ENCODE data around the gene NEK4.

Gene NEK4

DNA sequence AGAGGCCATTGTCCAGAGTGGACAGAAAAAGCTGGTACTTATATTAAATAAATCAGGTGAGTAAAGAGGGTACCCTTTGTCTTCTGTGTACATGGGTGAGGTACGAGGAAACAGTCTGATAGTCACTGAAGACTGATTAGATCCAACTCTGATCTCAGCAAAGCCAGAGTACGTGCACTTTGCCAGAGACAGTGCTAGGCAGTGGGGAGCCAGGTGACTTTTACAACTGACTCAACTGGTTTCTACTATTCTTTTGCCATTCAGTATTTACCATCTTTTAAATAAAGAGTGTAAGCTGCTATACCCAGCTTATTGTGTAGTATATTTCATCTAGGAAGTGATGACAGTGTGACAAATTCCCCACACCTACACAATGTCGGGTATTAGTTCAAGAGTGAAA is 81.6 kb downstream of the NEK4 start:
- no peak for DNase-seq (ENCODE audit: low read depth)
- TF ChIP-seq, protein P1, sequence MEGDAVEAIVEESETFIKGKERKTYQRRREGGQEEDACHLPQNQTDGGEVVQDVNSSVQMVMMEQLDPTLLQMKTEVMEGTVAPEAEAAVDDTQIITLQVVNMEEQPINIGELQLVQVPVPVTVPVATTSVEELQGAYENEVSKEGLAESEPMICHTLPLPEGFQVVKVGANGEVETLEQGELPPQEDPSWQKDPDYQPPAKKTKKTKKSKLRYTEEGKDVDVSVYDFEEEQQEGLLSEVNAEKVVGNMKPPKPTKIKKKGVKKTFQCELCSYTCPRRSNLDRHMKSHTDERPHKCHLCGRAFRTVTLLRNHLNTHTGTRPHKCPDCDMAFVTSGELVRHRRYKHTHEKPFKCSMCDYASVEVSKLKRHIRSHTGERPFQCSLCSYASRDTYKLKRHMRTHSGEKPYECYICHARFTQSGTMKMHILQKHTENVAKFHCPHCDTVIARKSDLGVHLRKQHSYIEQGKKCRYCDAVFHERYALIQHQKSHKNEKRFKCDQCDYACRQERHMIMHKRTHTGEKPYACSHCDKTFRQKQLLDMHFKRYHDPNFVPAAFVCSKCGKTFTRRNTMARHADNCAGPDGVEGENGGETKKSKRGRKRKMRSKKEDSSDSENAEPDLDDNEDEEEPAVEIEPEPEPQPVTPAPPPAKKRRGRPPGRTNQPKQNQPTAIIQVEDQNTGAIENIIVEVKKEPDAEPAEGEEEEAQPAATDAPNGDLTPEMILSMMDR (IDR thresholded peaks at IDR 0.05; ENCODE audit: low read depth, low read length, missing control alignments) = no peak

DNA sequence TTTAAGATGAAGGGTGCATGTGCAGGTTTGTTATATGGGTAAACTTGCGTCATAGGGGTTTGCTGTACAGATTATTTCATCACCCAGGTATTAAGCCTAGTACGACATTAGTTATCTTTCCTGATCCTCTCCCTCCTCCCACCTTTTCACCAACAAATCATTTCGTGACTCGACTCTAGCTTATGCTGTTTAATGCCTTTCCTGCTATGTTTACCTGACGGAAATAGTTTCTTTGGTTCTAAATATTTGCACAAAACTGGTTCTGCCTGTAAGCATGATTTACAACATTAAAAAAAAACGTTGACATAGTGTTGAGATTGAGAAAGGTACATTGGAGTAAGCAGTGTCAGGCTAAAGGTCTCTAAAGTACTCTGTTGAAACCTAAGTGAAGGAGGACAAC is 82.5 kb downstream of the NEK4 start:
- TF ChIP-seq, protein P1 (IDR thresholded peaks at IDR 0.05; ENCODE audit: low read depth, low read length, missing control alignments) = no peak
- H3K4me3 ChIP-seq (ENCODE audit: low read depth, low read length) = no peak overlapping the region
- no peak for DNase-seq (ENCODE audit: low read depth)

More for the DNA sequence above, 81.6 kb downstream of the NEK4 start:
- no peak overlapping the region for H3K4me3 ChIP-seq (ENCODE audit: low read depth, low read length)

DNA sequence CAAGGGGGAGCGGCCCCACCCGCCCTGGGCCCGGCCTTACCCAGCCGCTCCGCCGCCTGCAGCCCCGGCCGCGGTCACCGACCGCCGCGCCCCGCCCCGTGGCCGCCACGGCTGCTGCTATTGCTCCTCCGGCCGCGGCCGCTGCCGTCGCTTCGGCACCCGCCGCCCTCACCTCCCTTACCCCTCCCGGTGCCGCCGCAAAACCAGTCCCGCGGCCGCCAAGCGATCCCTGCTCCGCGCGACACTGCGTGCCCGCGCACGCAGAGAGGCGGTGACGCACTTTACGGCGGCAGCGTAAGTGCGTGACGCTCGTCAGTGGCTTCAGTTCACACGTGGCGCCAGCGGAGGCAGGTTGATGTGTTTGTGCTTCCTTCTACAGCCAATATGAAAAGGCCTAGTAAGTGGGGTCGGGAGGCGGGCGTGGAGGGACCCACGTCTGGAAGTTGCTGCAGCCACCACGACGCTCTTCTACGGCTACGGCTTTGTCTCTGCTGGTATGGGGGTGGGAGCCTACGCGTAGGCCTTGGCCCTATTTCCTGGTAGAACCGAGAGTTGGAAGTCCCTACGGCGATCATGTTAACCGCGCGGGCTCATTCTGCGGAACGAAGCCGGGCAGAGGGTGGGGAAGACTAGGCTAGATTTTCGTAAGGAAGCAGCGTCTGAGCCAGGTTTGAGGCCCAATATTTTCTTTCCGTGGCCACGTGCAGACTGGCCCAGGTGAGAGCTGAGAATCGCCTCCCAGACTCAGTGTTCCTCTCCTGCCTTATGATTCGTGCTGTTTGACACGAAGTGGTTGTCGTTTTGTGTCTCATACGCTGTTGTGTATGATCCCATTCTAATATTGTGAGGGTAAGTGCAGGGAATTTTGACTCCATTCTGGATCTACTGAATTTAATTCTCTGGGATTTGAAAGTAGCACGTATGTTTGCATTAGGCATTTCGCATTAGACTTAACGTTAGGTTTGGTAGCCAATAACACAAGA is 84.7 kb downstream of the NEK4 start, which contains the start of the genes GNL3 and PBRM1:
GNL3 (plus strand) TSS at position 324 of the 983 bp plus-strand sequence; CDS start at position 385, 61 bp downstream.
PBRM1 (minus strand) TSS at position 205 of the 983 bp plus-strand sequence.
- TF ChIP-seq, protein P1 (IDR thresholded peaks at IDR 0.05; ENCODE audit: low read depth, low read length, missing control alignments) = no peak

DNA sequence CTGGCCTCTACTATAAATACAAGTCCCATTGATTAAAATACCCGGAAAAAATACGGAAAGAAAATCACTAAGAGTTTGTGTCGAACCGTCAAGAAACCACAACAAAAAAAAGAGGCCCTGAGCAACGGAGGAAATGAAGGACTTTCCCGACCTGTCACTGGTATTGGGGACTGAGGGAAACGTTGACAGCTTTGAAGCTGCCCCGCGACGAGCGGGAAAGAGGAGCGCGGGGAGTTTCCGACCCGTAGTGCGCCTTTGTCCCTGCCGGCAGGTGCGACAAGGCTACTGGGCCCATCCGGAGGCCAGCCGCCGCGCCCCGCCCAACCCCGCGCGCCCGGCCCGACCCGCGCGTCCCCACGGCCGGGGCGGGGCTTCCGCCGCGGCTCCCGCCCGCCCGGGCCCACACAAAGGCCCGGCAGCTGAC is 85.4 kb downstream of the NEK4 start:
- TF ChIP-seq, protein P1 (IDR thresholded peaks at IDR 0.05; ENCODE audit: low read depth, low read length, missing control alignments) = no peak

More for the DNA sequence above, 84.7 kb downstream of the NEK4 start, which contains the start of the genes GNL3 and PBRM1:
- DNase-seq (ENCODE audit: low read depth) = peak; percentile 90
- H3K4me3 ChIP-seq (ENCODE audit: low read depth, low read length) = peak within 1 kb of the TSS; percentile 88

DNA sequence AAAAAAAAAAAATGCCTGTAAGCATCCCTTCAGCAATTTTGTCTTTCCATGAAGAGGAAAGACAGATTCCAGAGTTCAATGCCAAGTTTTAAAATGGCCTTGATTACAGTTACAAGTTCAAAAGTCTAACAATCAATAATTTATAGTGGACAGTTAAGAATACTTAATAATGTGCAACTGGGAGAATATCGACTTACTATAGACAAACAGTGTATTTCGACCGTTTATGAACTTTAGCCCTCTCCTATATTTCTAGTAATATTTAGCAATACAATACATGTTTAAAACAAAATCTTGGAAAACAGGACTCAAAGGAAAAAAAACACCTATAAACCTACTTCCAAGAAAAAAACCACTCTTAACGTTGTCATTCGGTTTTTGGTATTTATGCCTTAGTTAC is 86.6 kb downstream of the NEK4 start:
- TF ChIP-seq, protein P1 (IDR thresholded peaks at IDR 0.05; ENCODE audit: low read depth, low read length, missing control alignments) = no peak
- no peak for DNase-seq (ENCODE audit: low read depth)
- peak overlapping the region; percentile 88; the same call in 1 of the 2 replicates for H3K4me3 ChIP-seq (ENCODE audit: low read depth, low read length)

More for the DNA sequence above, 85.4 kb downstream of the NEK4 start:
- H3K4me3 ChIP-seq (ENCODE audit: low read depth, low read length) = peak overlapping the region; percentile 88
- DNase-seq (ENCODE audit: low read depth) = peak; percentile 66

DNA sequence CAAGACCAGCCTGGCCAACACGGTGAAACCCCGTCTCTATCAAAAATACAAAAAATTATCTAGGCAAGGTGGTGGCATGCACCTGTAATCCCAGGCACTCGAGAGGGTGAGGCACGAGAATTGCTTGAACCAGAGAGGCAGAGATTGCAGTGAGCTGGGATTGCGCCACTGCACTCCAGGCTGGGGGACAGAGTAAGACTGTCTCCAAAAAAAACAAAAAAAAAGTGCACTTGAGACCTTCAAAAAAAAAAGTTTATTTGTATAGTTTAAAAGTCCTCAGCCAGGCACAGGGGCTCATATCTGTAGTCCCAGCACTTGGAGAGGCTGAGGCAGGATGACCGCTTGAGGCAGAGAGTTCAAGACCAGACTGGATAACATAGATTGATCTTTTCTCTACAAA is 87.1 kb downstream of the NEK4 start:
- TF ChIP-seq, protein P1 (IDR thresholded peaks at IDR 0.05; ENCODE audit: low read depth, low read length, missing control alignments) = no peak
- no peak overlapping the region for H3K4me3 ChIP-seq (ENCODE audit: low read depth, low read length)
- DNase-seq (ENCODE audit: low read depth) = no peak

Measured in GM12864 (cell line).